Skin epidermis (tissue), 12 donors: ENCODE results near the gene FANCC.

Experiments used
- H3K27ac ChIP-seq, 21 experiments: fragments of 200-600 bp; sonication (generic) in 11 of 21; one replicate each; pipeline ENCODE4 v1.5.0; 2020; ENCODE audit warnings: mild to moderate bottlenecking in 3 of 21, inconsistent platforms in 2 of 21, moderate library complexity in 2 of 21
- H3K4me3 ChIP-seq, 7 experiments: fragments of 200-600 bp; sonication (generic) in 2 of 7; one replicate each; pipeline ENCODE4 v1.5.0; 2020; ENCODE audit warnings: inconsistent platforms in 2 of 7, mild to moderate bottlenecking in 2 of 7, moderate library complexity in 1 of 7

FANCC gene

GRCh38 chr9:95065224-95065623, 252.3 kb downstream of the FANCC start:
- no peak overlapping the region for H3K4me3 ChIP-seq
- peak overlapping the region in 13 of 21 experiments; percentile 24 to 77 (median 62) for H3K27ac ChIP-seq

- H3K27ac ChIP-seq: peak overlapping the region in 9 of 21 experiments; percentile 4 to 69 (median 33)
- H3K4me3 ChIP-seq: no peak overlapping the region
These were observed 254.2 kb downstream of the FANCC start for GRCh38 chr9:95063300-95063699.

GRCh38 chr9:95062596-95063065, 254.9 kb downstream of the FANCC start:
- peak overlapping the region in 1 of 7 experiments; percentile 3 for H3K4me3 ChIP-seq

GRCh38 chr9:95061916-95062595, 255.5 kb downstream of the FANCC start:
- H3K27ac ChIP-seq: peak overlapping the region in 8 of 21 experiments; percentile 2 to 54 (median 15)

More at GRCh38 chr9:95062596-95063065, 254.9 kb downstream of the FANCC start:
- H3K27ac ChIP-seq: peak overlapping the region in 8 of 21 experiments; percentile 5 to 54 (median 20)

GRCh38 chr9:95060916-95061315, 256.6 kb downstream of the FANCC start:
- Histone ChIP-seq H3K27ac (peak overlapping the region in 2 of 21 experiments; percentile 17 to 35), H3K4me3 (no peak overlapping the region)

More at GRCh38 chr9:95061916-95062595, 255.5 kb downstream of the FANCC start:
- H3K4me3 ChIP-seq: peak overlapping the region in 1 of 7 experiments; percentile 3

GRCh38 chr9:95060234-95060633, 257.3 kb downstream of the FANCC start:
- H3K4me3 ChIP-seq: no peak overlapping the region
- peak overlapping the region in 4 of 21 experiments; percentile 11 to 43 (median 27) for H3K27ac ChIP-seq

GRCh38 chr9:95058795-95059386, 258.6 kb downstream of the FANCC start:
- H3K4me3 ChIP-seq: no peak overlapping the region
- H3K27ac ChIP-seq: peak overlapping the region in 13 of 21 experiments; percentile 5 to 84 (median 45)

- no peak overlapping the region for H3K4me3 ChIP-seq
- H3K27ac ChIP-seq: peak overlapping the region in 14 of 21 experiments; percentile 5 to 84 (median 44)
These were observed 259.3 kb downstream of the FANCC start for GRCh38 chr9:95058121-95058785.

GRCh38 chr9:95057101-95057500, 260.4 kb downstream of the FANCC start:
- Histone ChIP-seq H3K27ac (peak overlapping the region in 11 of 21 experiments; percentile 23 to 84 (median 62)), H3K4me3 (peak overlapping the region in 2 of 7 experiments; percentile 9 to 22)

GRCh38 chr9:95055851-95056551, 261.5 kb downstream of the FANCC start:
- peak overlapping the region in 19 of 21 experiments; percentile 12 to 84 (median 63) for H3K27ac ChIP-seq
- peak overlapping the region in 4 of 7 experiments; percentile 5 to 22 (median 8) for H3K4me3 ChIP-seq

GRCh38 chr9:95055334-95055850, 262.1 kb downstream of the FANCC start:
- peak overlapping the region in 4 of 7 experiments; percentile 5 to 22 (median 11) for H3K4me3 ChIP-seq
- H3K27ac ChIP-seq: peak overlapping the region in 19 of 21 experiments; percentile 12 to 84 (median 63)

GRCh38 chr9:95053611-95054570, 263.6 kb downstream of the FANCC start:
- peak overlapping the region in 1 of 7 experiments; percentile 13 for H3K4me3 ChIP-seq
- H3K27ac ChIP-seq: peak overlapping the region in 6 of 21 experiments; percentile 29 to 59 (median 44)

- Histone ChIP-seq H3K27ac (peak overlapping the region in 19 of 21 experiments; percentile 1 to 90 (median 77)), H3K4me3 (peak overlapping the region; percentile 37 to 65 (median 48))
These were observed 267.7 kb downstream of the FANCC start for GRCh38 chr9:95049761-95050160.
